SK-N-SH treated with all-trans-retinoic acid at 6 μM for 48 hours (cell line): ENCODE data around the gene KCP.

Source experiments
- ATAC-seq: fragments of 200-7000 bp; cut with Tn5 transposase; 3 replicates; pipeline ENCODE4 v1.9.1; 2020; ENCODE audit warnings: mild to moderate bottlenecking, moderate library complexity
- ARNTL ChIP-seq: fragments of 450-650 bp; formaldehyde crosslinking; IDR thresholded peaks from 2 replicates; pipeline ENCODE4 v1.5.0; 2020; ENCODE audit warnings: low read depth, mild to moderate bottlenecking, moderate library complexity, borderline replicate concordance
- BACH2 ChIP-seq: fragments of 250-450 bp; sonication (Bioruptor Pico); IDR thresholded peaks from 2 replicates; pipeline ENCODE4 v1.9.0; 2021; ENCODE audit warnings: mild to moderate bottlenecking, borderline replicate concordance
- CSDC2 ChIP-seq: fragments of 250-450 bp; sonication (Bioruptor Pico); IDR thresholded peaks from 2 replicates; pipeline ENCODE4 v1.5.0; 2020; ENCODE audit warnings: mild to moderate bottlenecking, moderate library complexity
- ESRRG ChIP-seq: fragments of 250-450 bp; sonication (Bioruptor Pico); IDR thresholded peaks from 2 replicates; pipeline ENCODE4 v1.6.1; 2021; ENCODE audit warnings: mild to moderate bottlenecking
- GLIS3 ChIP-seq: fragments of 250-450 bp; sonication (Bioruptor Pico); IDR thresholded peaks from 2 replicates; pipeline ENCODE4 v1.5.0; 2020; ENCODE audit warnings: mild to moderate bottlenecking, moderate library complexity
- ISL1 ChIP-seq: fragments of 250-450 bp; sonication (Bioruptor Pico); IDR thresholded peaks from 2 replicates; pipeline ENCODE4 v2.1.2; 2022; ENCODE audit warnings: mild to moderate bottlenecking, moderate library complexity
- OSR1 ChIP-seq: fragments of 250-450 bp; sonication (Bioruptor Pico); IDR thresholded peaks from 2 replicates; pipeline ENCODE4 v1.8.0; 2022; ENCODE audit warnings: moderate library complexity, mild to moderate bottlenecking, inconsistent platforms
- PPARA ChIP-seq: fragments of 250-450 bp; sonication (Bioruptor Pico); IDR thresholded peaks from 2 replicates; pipeline ENCODE4 v1.5.0; 2020; ENCODE audit warnings: mild to moderate bottlenecking, borderline replicate concordance
- RARB ChIP-seq: fragments of 250-450 bp; sonication (Bioruptor Pico); IDR thresholded peaks from 2 replicates; pipeline ENCODE4 v1.8.0; 2021; ENCODE audit warnings: mild to moderate bottlenecking, moderate library complexity
- SNAI2 ChIP-seq: fragments of 250-450 bp; sonication (Bioruptor Pico); IDR thresholded peaks from 2 replicates; pipeline ENCODE4 v1.5.0; 2020; ENCODE audit warnings: mild to moderate bottlenecking, moderate library complexity
- TCF4 ChIP-seq: fragments of 250-450 bp; sonication (Bioruptor Pico); IDR thresholded peaks from 2 replicates; pipeline ENCODE4 v1.8.0; 2021; ENCODE audit warnings: mild to moderate bottlenecking, moderate library complexity, borderline replicate concordance
- TOX ChIP-seq: fragments of 250-450 bp; sonication (Bioruptor Pico); IDR thresholded peaks from 2 replicates; pipeline ENCODE4 v1.8.0; 2021; ENCODE audit warnings: mild to moderate bottlenecking, moderate library complexity, borderline replicate concordance
- ZC3H10 ChIP-seq: fragments of 250-450 bp; sonication (Bioruptor Pico); IDR thresholded peaks from 2 replicates; pipeline ENCODE4 v1.5.1; 2021; ENCODE audit warnings: mild to moderate bottlenecking, moderate library complexity
- ZFP3 ChIP-seq: fragments of 250-450 bp; sonication (Bioruptor Pico); IDR thresholded peaks from 2 replicates; pipeline ENCODE4 v1.5.0; 2020; ENCODE audit warnings: mild to moderate bottlenecking, moderate library complexity
- ZFP30 ChIP-seq: fragments of 450-650 bp; formaldehyde crosslinking; IDR thresholded peaks from 2 replicates; pipeline ENCODE4 v1.5.0; 2022; ENCODE audit warnings: mild to moderate bottlenecking, moderate library complexity
- ZNF565 ChIP-seq: fragments of 450-650 bp; formaldehyde crosslinking; conservative IDR thresholded peaks from 2 replicates; pipeline ENCODE4 v1.5.0; 2020; ENCODE audit warnings: low read depth, mild to moderate bottlenecking, moderate library complexity
- ZNF70 ChIP-seq: fragments of 450-650 bp; formaldehyde crosslinking; IDR thresholded peaks from 2 replicates; pipeline ENCODE4 v1.5.0; 2020; ENCODE audit warnings: mild to moderate bottlenecking, moderate library complexity
- ZNF8 ChIP-seq: fragments of 450-650 bp; formaldehyde crosslinking; IDR thresholded peaks from 2 replicates; pipeline ENCODE4 v1.5.0; 2020; ENCODE audit warnings: mild to moderate bottlenecking, moderate library complexity
- TF ChIP-seq, protein P1 (sequence below): fragments of 250-450 bp; sonication (Bioruptor Pico); IDR thresholded peaks from 2 replicates; pipeline ENCODE4 v1.5.1; 2021; ENCODE audit warnings: mild to moderate bottlenecking, moderate library complexity
- TF ChIP-seq, protein P2 (sequence below): fragments of 250-450 bp; sonication (Bioruptor Pico); IDR thresholded peaks from 2 replicates; pipeline ENCODE4 v1.8.0; 2020; ENCODE audit warnings: mild to moderate bottlenecking, moderate library complexity, borderline replicate concordance
- TF ChIP-seq, protein P3 (sequence below): fragments of 250-450 bp; sonication (Bioruptor Pico); IDR thresholded peaks from 2 replicates; pipeline ENCODE4 v1.8.0; 2021; ENCODE audit warnings: low read depth, mild to moderate bottlenecking, moderate library complexity, borderline replicate concordance

KCP gene

DNA sequence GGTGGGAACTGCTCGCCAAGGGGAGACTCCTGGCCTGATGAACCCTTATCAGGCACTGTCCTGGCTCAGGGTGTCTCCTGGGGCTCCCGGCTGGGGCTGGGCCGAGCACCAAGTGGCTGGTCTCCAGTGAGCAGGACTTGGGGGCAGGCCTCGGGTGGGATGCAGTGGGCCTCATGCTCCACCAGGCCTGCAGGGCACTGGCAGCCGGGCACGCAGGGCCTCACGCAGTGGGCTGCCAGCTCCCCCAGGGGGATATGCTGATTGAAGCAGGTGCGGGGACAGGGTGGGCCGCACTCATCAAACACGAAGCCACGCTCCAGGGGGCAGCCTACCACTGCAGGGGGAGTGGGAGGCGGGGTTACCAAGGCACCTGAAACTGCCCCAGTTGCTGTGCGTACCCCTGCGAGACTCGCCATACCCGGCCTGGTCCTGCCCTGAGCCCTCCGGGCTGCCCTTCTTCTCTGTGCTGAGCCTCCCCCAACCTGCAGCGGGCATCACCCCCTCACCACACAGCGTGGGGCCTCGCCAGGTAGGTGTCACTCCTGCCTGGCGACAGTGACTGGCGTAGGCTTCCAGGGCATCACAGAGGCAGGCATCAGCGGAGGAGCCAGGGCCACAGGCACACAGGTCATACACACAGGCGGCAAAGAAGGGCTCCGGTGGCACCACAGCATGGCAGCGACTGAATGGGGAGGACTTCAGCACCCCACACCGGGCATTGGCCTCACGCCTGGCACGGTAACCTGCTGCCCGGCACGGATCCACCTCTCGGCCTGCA, 33.3 kb downstream of the KCP start:
- no peak for TF ChIP-seq ZFP3 (CRISPR knock-in tag)
- TF ChIP-seq, protein P1, sequence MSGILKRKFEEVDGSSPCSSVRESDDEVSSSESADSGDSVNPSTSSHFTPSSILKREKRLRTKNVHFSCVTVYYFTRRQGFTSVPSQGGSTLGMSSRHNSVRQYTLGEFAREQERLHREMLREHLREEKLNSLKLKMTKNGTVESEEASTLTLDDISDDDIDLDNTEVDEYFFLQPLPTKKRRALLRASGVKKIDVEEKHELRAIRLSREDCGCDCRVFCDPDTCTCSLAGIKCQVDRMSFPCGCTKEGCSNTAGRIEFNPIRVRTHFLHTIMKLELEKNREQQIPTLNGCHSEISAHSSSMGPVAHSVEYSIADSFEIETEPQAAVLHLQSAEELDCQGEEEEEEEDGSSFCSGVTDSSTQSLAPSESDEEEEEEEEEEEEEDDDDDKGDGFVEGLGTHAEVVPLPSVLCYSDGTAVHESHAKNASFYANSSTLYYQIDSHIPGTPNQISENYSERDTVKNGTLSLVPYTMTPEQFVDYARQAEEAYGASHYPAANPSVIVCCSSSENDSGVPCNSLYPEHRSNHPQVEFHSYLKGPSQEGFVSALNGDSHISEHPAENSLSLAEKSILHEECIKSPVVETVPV (CRISPR knock-in tag) = no peak
- no peak for TF ChIP-seq ZFP30 (CRISPR knock-in tag)
- TF ChIP-seq ZNF70 = no peak
- TF ChIP-seq ARNTL (CRISPR knock-in tag) = no peak
- no peak for TF ChIP-seq GLIS3
- TF ChIP-seq SNAI2 = no peak
- TF ChIP-seq CSDC2 (CRISPR knock-in tag) = no peak
- ATAC-seq = no peak

DNA sequence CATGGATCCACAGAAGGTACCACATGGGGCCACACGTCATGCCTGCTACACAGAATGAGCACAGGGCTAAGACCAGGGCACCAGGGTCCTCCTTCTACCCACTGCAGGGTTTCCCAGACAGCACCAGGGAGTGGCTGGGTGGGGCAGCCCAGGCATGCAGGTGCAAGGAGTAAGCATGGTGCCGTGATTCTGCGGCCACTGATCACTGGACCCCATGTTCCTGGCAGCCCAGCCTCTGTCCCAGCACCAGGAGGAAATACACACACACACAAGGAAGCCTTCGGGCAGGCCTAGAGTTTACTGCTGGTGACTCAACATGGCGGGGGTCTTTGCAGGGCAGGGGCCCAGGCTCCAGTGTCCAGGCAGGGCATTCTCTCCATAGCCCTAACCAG, 33.9 kb downstream of the KCP start:
- TF ChIP-seq ZNF565 (CRISPR knock-in tag) = no peak
- no peak for TF ChIP-seq TOX (CRISPR knock-in tag)
- TF ChIP-seq ZNF70 = no peak
- TF ChIP-seq BACH2 (CRISPR knock-in tag) = no peak
- TF ChIP-seq, protein P2, sequence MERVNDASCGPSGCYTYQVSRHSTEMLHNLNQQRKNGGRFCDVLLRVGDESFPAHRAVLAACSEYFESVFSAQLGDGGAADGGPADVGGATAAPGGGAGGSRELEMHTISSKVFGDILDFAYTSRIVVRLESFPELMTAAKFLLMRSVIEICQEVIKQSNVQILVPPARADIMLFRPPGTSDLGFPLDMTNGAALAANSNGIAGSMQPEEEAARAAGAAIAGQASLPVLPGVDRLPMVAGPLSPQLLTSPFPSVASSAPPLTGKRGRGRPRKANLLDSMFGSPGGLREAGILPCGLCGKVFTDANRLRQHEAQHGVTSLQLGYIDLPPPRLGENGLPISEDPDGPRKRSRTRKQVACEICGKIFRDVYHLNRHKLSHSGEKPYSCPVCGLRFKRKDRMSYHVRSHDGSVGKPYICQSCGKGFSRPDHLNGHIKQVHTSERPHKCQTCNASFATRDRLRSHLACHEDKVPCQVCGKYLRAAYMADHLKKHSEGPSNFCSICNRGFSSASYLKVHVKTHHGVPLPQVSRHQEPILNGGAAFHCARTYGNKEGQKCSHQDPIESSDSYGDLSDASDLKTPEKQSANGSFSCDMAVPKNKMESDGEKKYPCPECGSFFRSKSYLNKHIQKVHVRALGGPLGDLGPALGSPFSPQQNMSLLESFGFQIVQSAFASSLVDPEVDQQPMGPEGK (CRISPR knock-in tag) = no peak
- no peak for TF ChIP-seq ZFP3 (CRISPR knock-in tag)
- no peak for TF ChIP-seq ZNF8
- no peak for TF ChIP-seq GLIS3
- TF ChIP-seq CSDC2 (CRISPR knock-in tag) = no peak
- no peak for TF ChIP-seq TCF4 (CRISPR knock-in tag)
- no peak for TF ChIP-seq OSR1
- TF ChIP-seq SNAI2 = no peak
- TF ChIP-seq ZC3H10 (CRISPR knock-in tag) = no peak
- TF ChIP-seq, protein P1 (CRISPR knock-in tag) = no peak
- ATAC-seq = no peak

DNA sequence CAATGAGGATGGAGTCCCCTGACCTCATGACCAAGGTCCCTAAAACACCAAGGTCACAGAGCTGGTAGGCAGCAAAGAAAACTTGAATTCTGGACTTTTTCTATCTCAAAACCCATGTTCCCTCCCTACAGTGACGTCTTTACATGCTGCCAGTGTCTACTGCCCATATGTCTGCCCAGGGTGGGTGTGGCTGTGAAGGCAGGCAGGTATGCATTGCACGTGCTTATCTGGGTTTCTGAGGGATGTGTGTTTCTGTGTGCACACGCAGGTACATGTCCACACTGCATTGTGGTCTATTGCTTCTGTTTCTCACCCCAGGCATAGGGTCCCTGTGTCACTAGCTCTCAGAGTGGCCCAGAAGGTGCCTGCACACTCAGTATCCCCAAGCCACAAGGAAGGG, 34.4 kb downstream of the KCP start:
- ATAC-seq = no peak
- TF ChIP-seq ESRRG = no peak
- no peak for TF ChIP-seq OSR1
- TF ChIP-seq CSDC2 (CRISPR knock-in tag) = no peak
- TF ChIP-seq PPARA = no peak
- no peak for TF ChIP-seq BACH2 (CRISPR knock-in tag)
- TF ChIP-seq GLIS3 = no peak
- no peak for TF ChIP-seq ISL1 (CRISPR knock-in tag)
- no peak for TF ChIP-seq ZFP30 (CRISPR knock-in tag)
- TF ChIP-seq RARB (CRISPR knock-in tag) = no peak
- TF ChIP-seq, protein P3, sequence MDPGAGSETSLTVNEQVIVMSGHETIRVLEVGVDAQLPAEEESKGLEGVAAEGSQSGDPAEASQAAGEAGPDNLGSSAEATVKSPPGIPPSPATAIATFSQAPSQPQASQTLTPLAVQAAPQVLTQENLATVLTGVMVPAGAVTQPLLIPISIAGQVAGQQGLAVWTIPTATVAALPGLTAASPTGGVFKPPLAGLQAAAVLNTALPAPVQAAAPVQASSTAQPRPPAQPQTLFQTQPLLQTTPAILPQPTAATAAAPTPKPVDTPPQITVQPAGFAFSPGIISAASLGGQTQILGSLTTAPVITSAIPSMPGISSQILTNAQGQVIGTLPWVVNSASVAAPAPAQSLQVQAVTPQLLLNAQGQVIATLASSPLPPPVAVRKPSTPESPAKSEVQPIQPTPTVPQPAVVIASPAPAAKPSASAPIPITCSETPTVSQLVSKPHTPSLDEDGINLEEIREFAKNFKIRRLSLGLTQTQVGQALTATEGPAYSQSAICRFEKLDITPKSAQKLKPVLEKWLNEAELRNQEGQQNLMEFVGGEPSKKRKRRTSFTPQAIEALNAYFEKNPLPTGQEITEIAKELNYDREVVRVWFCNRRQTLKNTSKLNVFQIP (CRISPR knock-in tag) = no peak
- TF ChIP-seq TOX (CRISPR knock-in tag) = no peak
- TF ChIP-seq ZNF565 (CRISPR knock-in tag) = no peak
- TF ChIP-seq TCF4 (CRISPR knock-in tag) = no peak
- TF ChIP-seq SNAI2 = no peak
- no peak for TF ChIP-seq ARNTL (CRISPR knock-in tag)
- TF ChIP-seq ZNF8 = no peak
- TF ChIP-seq, protein P2 (CRISPR knock-in tag) = no peak
